ENCODE results near the gene NRXN3. TPM values are rescaled to one million over a fixed set of nuclear protein-coding genes. Genes with fewer than 3 reads are reported as not detected.

The NRXN3 gene
- total and polyA plus RNA-seq, 5 donors from 2014 or later: not detected

GRCh38 chr14:79702197-79702596 is 1532.0 kb downstream of the NRXN3 start:
- no peaks in the 10 kb centered on the region for H3K27me3 Mint-ChIP-seq

GRCh38 chr14:79703209-79703608 is 1533.0 kb downstream of the NRXN3 start:
- H3K36me3 Mint-ChIP-seq: no peaks in the 10 kb centered on the region
- H3K9me3 Mint-ChIP-seq: peaks cover 0 to 11% (median 5%) of the 10 kb centered on the region in 7 donors
- no peaks in the 10 kb centered on the region for H3K4me1 Mint-ChIP-seq
- H3K4me3 ChIP-seq (ENCODE audit: low read depth, low read length): no peak overlapping the region
- no peak overlapping the region for H3K4me3 Mint-ChIP-seq
- H3K27ac Mint-ChIP-seq: no peak overlapping the region
- H3K4me1 ChIP-seq (ENCODE audit: control insufficient read depth, insufficient read depth, low read length, poor library complexity, severe bottlenecking): no peaks in the 10 kb centered on the region
- H3K27me3 ChIP-seq (ENCODE audit: control insufficient read depth, insufficient read depth, low read length): no peaks in the 10 kb centered on the region
- H3K36me3 ChIP-seq (ENCODE audit: control insufficient read depth, insufficient read depth, low read length): no peaks in the 10 kb centered on the region
- ATAC-seq (ENCODE audit: low read depth in 2 of 2) (no peak), DNase-seq (no peak)
- no peaks in the 10 kb centered on the region for H3K9me3 ChIP-seq (ENCODE audit: control insufficient read depth in 2 of 2, low read length in 2 of 2)
- H3K27me3 Mint-ChIP-seq: no peaks in the 10 kb centered on the region
- no peak overlapping the region for H3K27ac ChIP-seq (ENCODE audit: insufficient read depth, low read length, poor library complexity, severe bottlenecking)

More at GRCh38 chr14:79702197-79702596, 1532.0 kb downstream of the NRXN3 start:
- Mint-ChIP-seq H3K36me3 (no peaks in the 10 kb centered on the region), H3K4me3 (no peak overlapping the region), H3K9me3 (peaks cover 0 to 12% (median 5%) of the 10 kb centered on the region in 7 donors), H3K4me1 (no peaks in the 10 kb centered on the region), H3K27ac (no peak overlapping the region)
- Histone ChIP-seq H3K27ac (ENCODE audit: insufficient read depth, low read length, poor library complexity, severe bottlenecking) (no peak overlapping the region), H3K9me3 (ENCODE audit: control insufficient read depth in 2 of 2, low read length in 2 of 2) (no peaks in the 10 kb centered on the region), H3K4me3 (ENCODE audit: low read depth, low read length) (no peak overlapping the region), H3K4me1 (ENCODE audit: control insufficient read depth, insufficient read depth, low read length, poor library complexity, severe bottlenecking) (no peaks in the 10 kb centered on the region), H3K36me3 (ENCODE audit: control insufficient read depth, insufficient read depth, low read length) (no peaks in the 10 kb centered on the region), H3K27me3 (ENCODE audit: control insufficient read depth, insufficient read depth, low read length) (no peaks in the 10 kb centered on the region)
- DNase-seq: no peak
- no peak for ATAC-seq (ENCODE audit: low read depth in 2 of 2)

- no peaks in the 10 kb centered on the region for H3K4me1 Mint-ChIP-seq
Observed at GRCh38 chr14:79704041-79704807, 1534.1 kb downstream of the NRXN3 start.

GRCh38 chr14:79705126-79705894 is 1535.1 kb downstream of the NRXN3 start:
- DNase-seq (no peak), ATAC-seq (ENCODE audit: low read depth in 2 of 2) (no peak)
- Histone ChIP-seq H3K27ac (ENCODE audit: insufficient read depth, low read length, poor library complexity, severe bottlenecking) (no peak overlapping the region), H3K27me3 (ENCODE audit: control insufficient read depth, insufficient read depth, low read length) (no peaks in the 10 kb centered on the region), H3K9me3 (ENCODE audit: control insufficient read depth in 2 of 2, low read length in 2 of 2) (no peaks in the 10 kb centered on the region), H3K4me1 (ENCODE audit: control insufficient read depth, insufficient read depth, low read length, poor library complexity, severe bottlenecking) (no peaks in the 10 kb centered on the region), H3K36me3 (ENCODE audit: control insufficient read depth, insufficient read depth, low read length) (no peaks in the 10 kb centered on the region), H3K4me3 (ENCODE audit: low read depth, low read length) (no peak overlapping the region)
- Mint-ChIP-seq H3K4me3 (no peak overlapping the region), H3K9me3 (peaks cover 0 to 9% (median 2%) of the 10 kb centered on the region in 7 donors), H3K27ac (no peak overlapping the region), H3K36me3 (no peaks in the 10 kb centered on the region), H3K4me1 (no peaks in the 10 kb centered on the region), H3K27me3 (no peaks in the 10 kb centered on the region)

More at GRCh38 chr14:79704041-79704807, 1534.1 kb downstream of the NRXN3 start:
- DNase-seq: no peak
- Mint-ChIP-seq H3K27me3 (no peaks in the 10 kb centered on the region), H3K4me3 (no peak overlapping the region), H3K9me3 (peaks cover 0 to 6% (median 3%) of the 10 kb centered on the region in 7 donors), H3K27ac (no peak overlapping the region), H3K36me3 (no peaks in the 10 kb centered on the region)
- no peak for ATAC-seq (ENCODE audit: low read depth in 2 of 2)
- Histone ChIP-seq H3K4me3 (ENCODE audit: low read depth, low read length) (no peak overlapping the region), H3K27me3 (ENCODE audit: control insufficient read depth, insufficient read depth, low read length) (no peaks in the 10 kb centered on the region), H3K9me3 (ENCODE audit: control insufficient read depth in 2 of 2, low read length in 2 of 2) (no peaks in the 10 kb centered on the region), H3K36me3 (ENCODE audit: control insufficient read depth, insufficient read depth, low read length) (no peaks in the 10 kb centered on the region), H3K27ac (ENCODE audit: insufficient read depth, low read length, poor library complexity, severe bottlenecking) (no peak overlapping the region), H3K4me1 (ENCODE audit: control insufficient read depth, insufficient read depth, low read length, poor library complexity, severe bottlenecking) (no peaks in the 10 kb centered on the region)

- no peaks in the 10 kb centered on the region for H3K27me3 Mint-ChIP-seq
- H3K27ac Mint-ChIP-seq: no peak overlapping the region
- Histone ChIP-seq H3K4me1 (ENCODE audit: control insufficient read depth, insufficient read depth, low read length, poor library complexity, severe bottlenecking) (no peaks in the 10 kb centered on the region), H3K36me3 (ENCODE audit: control insufficient read depth, insufficient read depth, low read length) (no peaks in the 10 kb centered on the region), H3K27ac (ENCODE audit: insufficient read depth, low read length, poor library complexity, severe bottlenecking) (no peak overlapping the region), H3K27me3 (ENCODE audit: control insufficient read depth, insufficient read depth, low read length) (no peaks in the 10 kb centered on the region), H3K4me3 (ENCODE audit: low read depth, low read length) (no peak overlapping the region), H3K9me3 (ENCODE audit: control insufficient read depth in 2 of 2, low read length in 2 of 2) (no peaks in the 10 kb centered on the region)
- DNase-seq (no peak), ATAC-seq (ENCODE audit: low read depth in 2 of 2) (no peak)
- H3K36me3 Mint-ChIP-seq: no peaks in the 10 kb centered on the region
- H3K9me3 Mint-ChIP-seq: peaks cover 0 to 9% (median 2%) of the 10 kb centered on the region in 7 donors
- no peak overlapping the region for H3K4me3 Mint-ChIP-seq
- H3K4me1 Mint-ChIP-seq: no peaks in the 10 kb centered on the region
Observed at GRCh38 chr14:79706382-79706781, 1536.2 kb downstream of the NRXN3 start.

GRCh38 chr14:79708426-79709388 is 1538.5 kb downstream of the NRXN3 start:
- no peaks in the 10 kb centered on the region for H3K4me1 Mint-ChIP-seq
- H3K4me3 Mint-ChIP-seq: no peak overlapping the region
- no peaks in the 10 kb centered on the region for H3K27me3 Mint-ChIP-seq
- H3K36me3 Mint-ChIP-seq: no peaks in the 10 kb centered on the region
- peaks cover 0 to 13% (median 2%) of the 10 kb centered on the region in 7 donors for H3K9me3 Mint-ChIP-seq
- Histone ChIP-seq H3K9me3 (ENCODE audit: control insufficient read depth in 2 of 2, low read length in 2 of 2) (no peaks in the 10 kb centered on the region), H3K36me3 (ENCODE audit: control insufficient read depth, insufficient read depth, low read length) (no peaks in the 10 kb centered on the region), H3K4me1 (ENCODE audit: control insufficient read depth, insufficient read depth, low read length, poor library complexity, severe bottlenecking) (no peaks in the 10 kb centered on the region), H3K27ac (ENCODE audit: insufficient read depth, low read length, poor library complexity, severe bottlenecking) (no peak overlapping the region), H3K27me3 (ENCODE audit: control insufficient read depth, insufficient read depth, low read length) (no peaks in the 10 kb centered on the region), H3K4me3 (ENCODE audit: low read depth, low read length) (no peak overlapping the region)
- H3K27ac Mint-ChIP-seq: no peak overlapping the region
- ATAC-seq (ENCODE audit: low read depth in 2 of 2) (no peak), DNase-seq (no peak)

GRCh38 chr14:79709573-79709972 is 1539.4 kb downstream of the NRXN3 start:
- Histone ChIP-seq H3K27ac (ENCODE audit: insufficient read depth, low read length, poor library complexity, severe bottlenecking) (no peak overlapping the region), H3K4me3 (ENCODE audit: low read depth, low read length) (no peak overlapping the region), H3K36me3 (ENCODE audit: control insufficient read depth, insufficient read depth, low read length) (no peaks in the 10 kb centered on the region), H3K27me3 (ENCODE audit: control insufficient read depth, insufficient read depth, low read length) (no peaks in the 10 kb centered on the region), H3K4me1 (ENCODE audit: control insufficient read depth, insufficient read depth, low read length, poor library complexity, severe bottlenecking) (no peaks in the 10 kb centered on the region), H3K9me3 (ENCODE audit: control insufficient read depth in 2 of 2, low read length in 2 of 2) (no peaks in the 10 kb centered on the region)
- Mint-ChIP-seq H3K9me3 (peaks cover 0 to 13% (median 2%) of the 10 kb centered on the region in 7 donors), H3K27ac (no peak overlapping the region), H3K4me3 (no peak overlapping the region), H3K36me3 (no peaks in the 10 kb centered on the region), H3K4me1 (no peaks in the 10 kb centered on the region), H3K27me3 (no peaks in the 10 kb centered on the region)
- DNase-seq: no peak
- ATAC-seq (ENCODE audit: low read depth in 2 of 2): no peak

Measured in CD4-positive, CD25-positive, alpha-beta regulatory T cell (primary cell).